Activated CD4-positive, alpha-beta memory T cell treated with anti-CD3 and anti-CD28 coated beads, Interleukin-2, amount 10 ng/mL, durations not matched to agents 7 days and 5 days (primary cell): Measurements from ENCODE around the gene SKIL. TPM values are rescaled to one million over a fixed set of nuclear protein-coding genes. Genes with fewer than 3 reads are reported as not detected.

Experiments
- CTCF ChIA-PET: fragments of 350-600 bp; sonication (Branson Sonifier 250); formaldehyde crosslinking; loops from one replicate; lab custom pipeline; 2021; ENCODE audit warnings: antibody characterized with exemption, inconsistent platforms; lab: Charles Lee
- POLR2A ChIA-PET: fragments of 350-600 bp; sonication (Branson Sonifier 250); formaldehyde crosslinking; loops from one replicate; lab custom pipeline; 2021; ENCODE audit warnings: antibody characterized with exemption; lab: Charles Lee
- DNase-seq: peaks from one replicate; pipeline ENCODE4 v3.0.0-alpha.2; 2020
- H3K27ac Mint-ChIP-seq: one replicate; pipeline ENCODE4 v1.8.0; 2021; ENCODE audit warnings: mild to moderate bottlenecking, mixed read lengths
- H3K27me3 Mint-ChIP-seq: one replicate; pipeline ENCODE4 v1.8.0; 2021; ENCODE audit warnings: mixed read lengths
- H3K36me3 Mint-ChIP-seq: one replicate; pipeline ENCODE4 v1.8.0; 2021; ENCODE audit warnings: low read depth, mixed read lengths
- H3K4me1 Mint-ChIP-seq: one replicate; pipeline ENCODE4 v1.8.0; 2021; ENCODE audit warnings: mixed read lengths
- H3K4me3 Mint-ChIP-seq: one replicate; pipeline ENCODE4 v1.8.0; 2021; ENCODE audit warnings: mild to moderate bottlenecking, mixed read lengths
- H3K9me3 Mint-ChIP-seq: one replicate; pipeline ENCODE4 v1.8.0; 2021; ENCODE audit warnings: mixed read lengths
- total RNA-seq, 2 experiments: library from RNA; stranded (reverse); gene quantifications; one replicate each; pipeline ENCODE4 v1.2.3, GENCODE V29; 2021

SKIL gene
- total RNA-seq, 2 experiments from 2014 or later: 18.0 to 19.0 TPM

DNA sequence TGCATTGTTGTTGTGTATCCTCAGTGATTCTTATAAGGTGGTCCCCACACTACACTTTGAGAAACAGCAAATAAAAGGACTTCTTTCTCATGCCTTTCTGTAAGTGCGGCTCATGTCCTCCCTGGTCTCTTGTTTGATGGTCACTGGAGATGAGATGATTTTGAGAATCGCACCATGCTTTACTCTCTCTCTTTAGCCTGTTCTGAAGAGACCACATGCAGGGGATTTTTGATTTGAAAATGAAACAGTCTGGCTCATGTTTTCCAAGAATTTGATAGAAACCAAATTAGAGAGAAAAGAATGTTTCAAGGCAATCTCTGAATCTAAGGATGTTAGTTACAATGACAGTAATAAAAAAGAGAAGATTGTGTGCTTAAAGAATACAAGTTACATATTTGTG, 79.2 kb downstream of the SKIL start:
- Mint-ChIP-seq H3K36me3 (no peaks in the 10 kb centered on the region), H3K27me3 (peaks cover 7% of the 10 kb centered on the region), H3K9me3 (no peaks in the 10 kb centered on the region), H3K4me1 (peaks cover 13% of the 10 kb centered on the region), H3K4me3 (no peak overlapping the region), H3K27ac (no peak overlapping the region)
- CTCF ChIA-PET: interaction anchor here (0.7 to 1.6 kb wide), 2 partner anchors 23 kb away, joined by 3 read pairs; no protein-coding TSS in a partner anchor
- POLR2A ChIA-PET: no interaction called here
- DNase-seq: no peak

DNA sequence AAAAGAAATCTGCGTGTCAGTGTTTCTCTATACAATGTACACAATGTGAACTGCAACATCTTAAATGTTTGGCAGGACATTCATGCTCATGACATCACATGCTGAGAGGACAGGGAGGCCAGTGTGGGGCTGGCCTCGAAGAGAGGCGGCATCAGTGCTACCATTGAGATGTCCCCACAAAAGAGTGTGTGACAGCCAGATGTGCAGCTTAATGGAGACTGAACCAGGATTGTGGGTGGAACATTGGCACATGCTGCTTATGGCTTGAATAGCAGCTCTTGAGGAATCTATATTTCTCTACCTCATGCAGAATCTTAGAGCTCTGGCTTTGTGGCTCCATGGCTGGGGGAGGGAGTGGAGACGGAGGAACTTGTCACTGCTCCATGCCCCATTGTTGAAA, 79.7 kb downstream of the SKIL start:
- no peaks in the 10 kb centered on the region for H3K36me3 Mint-ChIP-seq
- peaks cover 7% of the 10 kb centered on the region for H3K27me3 Mint-ChIP-seq
- H3K9me3 Mint-ChIP-seq: no peaks in the 10 kb centered on the region
- no peak for DNase-seq
- ChIA-PET CTCF (interaction anchor here (1.6 kb wide), 1 partner anchor 23 kb away, joined by 3 read pairs; no protein-coding TSS in a partner anchor), POLR2A (no interaction called here)
- no peak overlapping the region for H3K27ac Mint-ChIP-seq
- no peak overlapping the region for H3K4me3 Mint-ChIP-seq
- H3K4me1 Mint-ChIP-seq: peaks cover 13% of the 10 kb centered on the region

GRCh38 chr3:170437696-170438407, 80.3 kb downstream of the SKIL start:
- Mint-ChIP-seq H3K4me1 (peaks cover 13% of the 10 kb centered on the region), H3K4me3 (no peak overlapping the region), H3K27me3 (peaks cover 9% of the 10 kb centered on the region), H3K9me3 (no peaks in the 10 kb centered on the region), H3K27ac (no peak overlapping the region), H3K36me3 (no peaks in the 10 kb centered on the region)
- POLR2A ChIA-PET: no interaction called here
- CTCF ChIA-PET: interaction anchor here (1.6 kb wide), 1 partner anchor 24 kb away, joined by 3 read pairs; no protein-coding TSS in a partner anchor
- DNase-seq: no peak

GRCh38 chr3:170438836-170439235, 81.3 kb downstream of the SKIL start:
- Mint-ChIP-seq H3K9me3 (no peaks in the 10 kb centered on the region), H3K36me3 (no peaks in the 10 kb centered on the region), H3K4me3 (no peak overlapping the region), H3K27ac (no peak overlapping the region), H3K4me1 (peaks cover 13% of the 10 kb centered on the region), H3K27me3 (peaks cover 9% of the 10 kb centered on the region)
- POLR2A ChIA-PET: no interaction called here
- DNase-seq: no peak
- CTCF ChIA-PET: no interaction called here

DNA sequence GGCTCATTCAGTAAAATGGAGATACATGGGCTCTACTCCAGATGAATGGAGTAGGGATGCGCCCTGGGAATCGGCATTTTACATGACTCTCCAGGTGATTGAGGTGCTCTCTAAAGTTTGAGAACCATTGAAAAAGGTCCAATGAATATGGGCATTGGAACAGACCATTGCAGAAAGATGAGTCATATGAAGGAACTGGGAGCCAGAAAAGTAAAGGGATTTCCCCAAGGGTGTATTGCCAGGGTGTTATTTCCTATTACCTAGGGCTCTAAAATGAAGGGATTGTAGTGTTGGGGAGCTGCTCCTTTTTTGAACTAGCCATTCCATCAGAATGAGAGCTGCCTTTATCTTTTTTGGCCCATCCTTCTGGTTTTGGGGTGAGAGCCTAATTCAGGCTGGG, 82.8 kb downstream of the SKIL start:
- H3K27ac Mint-ChIP-seq: no peak overlapping the region
- CTCF ChIA-PET: no interaction called here
- H3K27me3 Mint-ChIP-seq: peaks cover 9% of the 10 kb centered on the region
- H3K9me3 Mint-ChIP-seq: no peaks in the 10 kb centered on the region
- POLR2A ChIA-PET: no interaction called here
- H3K4me1 Mint-ChIP-seq: peaks cover 13% of the 10 kb centered on the region
- no peaks in the 10 kb centered on the region for H3K36me3 Mint-ChIP-seq
- no peak for DNase-seq
- H3K4me3 Mint-ChIP-seq: no peak overlapping the region

DNA sequence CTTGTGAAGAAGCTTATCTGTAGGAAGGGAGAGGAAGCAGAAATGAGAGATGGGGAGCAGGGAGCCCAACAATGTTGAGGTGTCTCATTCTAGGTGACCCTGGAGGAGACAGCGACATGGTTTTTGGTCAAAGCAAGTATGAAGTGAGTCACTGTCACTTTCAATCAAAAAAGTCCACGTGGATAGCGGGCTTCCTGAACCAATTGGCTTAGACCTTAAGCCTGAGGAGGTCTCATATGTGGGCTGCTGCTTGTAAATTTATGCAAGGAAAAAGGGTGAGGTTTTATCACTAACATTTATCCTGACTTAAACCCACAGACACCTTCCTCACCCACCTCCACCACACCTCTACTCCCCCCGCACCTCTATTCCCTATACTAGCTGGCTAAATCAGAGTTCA, 83.9 kb downstream of the SKIL start:
- no peaks in the 10 kb centered on the region for H3K9me3 Mint-ChIP-seq
- no peak overlapping the region for H3K4me3 Mint-ChIP-seq
- H3K36me3 Mint-ChIP-seq: no peaks in the 10 kb centered on the region
- H3K27ac Mint-ChIP-seq: no peak overlapping the region
- CTCF ChIA-PET: no interaction called here
- peaks cover 13% of the 10 kb centered on the region for H3K4me1 Mint-ChIP-seq
- peaks cover 9% of the 10 kb centered on the region for H3K27me3 Mint-ChIP-seq
- no peak for DNase-seq
- POLR2A ChIA-PET: no interaction called here

GRCh38 chr3:170442947-170443346, 85.4 kb downstream of the SKIL start:
- H3K27ac Mint-ChIP-seq: no peak overlapping the region
- H3K36me3 Mint-ChIP-seq: no peaks in the 10 kb centered on the region
- POLR2A ChIA-PET: no interaction called here
- no peak overlapping the region for H3K4me3 Mint-ChIP-seq
- DNase-seq: no peak
- no peaks in the 10 kb centered on the region for H3K4me1 Mint-ChIP-seq
- peaks cover 11% of the 10 kb centered on the region for H3K27me3 Mint-ChIP-seq
- CTCF ChIA-PET: interaction anchor here (0.7 kb wide), 1 partner anchor 18 kb away, joined by 6 read pairs; no protein-coding TSS in a partner anchor
- H3K9me3 Mint-ChIP-seq: no peaks in the 10 kb centered on the region

GRCh38 chr3:170443457-170443856, 85.9 kb downstream of the SKIL start:
- ChIA-PET CTCF (no interaction called here), POLR2A (no interaction called here)
- H3K9me3 Mint-ChIP-seq: no peaks in the 10 kb centered on the region
- H3K4me3 Mint-ChIP-seq: no peak overlapping the region
- no peaks in the 10 kb centered on the region for H3K4me1 Mint-ChIP-seq
- H3K27ac Mint-ChIP-seq: no peak overlapping the region
- DNase-seq: no peak
- peaks cover 13% of the 10 kb centered on the region for H3K27me3 Mint-ChIP-seq
- no peaks in the 10 kb centered on the region for H3K36me3 Mint-ChIP-seq

Other genes starting within 250 kb of the SKIL start
- gene PHC3, start 176.0 kb upstream of the SKIL start, total RNA-seq: 10 to 100 TPM; 74.5 TPM
- gene PRKCI, start 135.3 kb upstream of the SKIL start, total RNA-seq: 10 to 100 TPM; 18.6 to 25.7 TPM
- gene CLDN11, start 61.2 kb downstream of the SKIL start, total RNA-seq: not detected
- gene SLC7A14, start 228.4 kb downstream of the SKIL start, total RNA-seq: not detected